HEK293 (cell line): ENCODE data around the gene MRGPRD.

Experiments
- CTCF ChIA-PET: fragments of 350-600 bp; formaldehyde crosslinking; extraction: SDS; loops from one replicate; lab custom pipeline; 2021; ENCODE audit warnings: antibody characterized with exemption; lab: Yijun Ruan, JAX
- POLR2A ChIA-PET: fragments of 300-600 bp; formaldehyde crosslinking; extraction: SDS; loops from one replicate; lab custom pipeline; 2020; ENCODE audit warnings: antibody characterized with exemption, inconsistent platforms; lab: Yijun Ruan, JAX
- H3K27ac ChIP-seq: fragments of 200-500 bp; sonication (Bioruptor generic); 2 replicates; pipeline ENCODE4 v1.5.1; 2014; ENCODE audit warnings: low read depth, low read length, control low read depth, inconsistent platforms; ENCODE audit errors: extremely low read depth
- H3K36me3 ChIP-seq, 2 experiments: fragments of 200-500 bp in 1 of 2; sonication (Bioruptor generic) in 1 of 2; 1 replicate in 1 of 2; 2 replicates in 1 of 2; pipeline ENCODE4 v1.5.1; 2014 to 2017; ENCODE audit warnings: inconsistent platforms in 2 of 2, low read length in 2 of 2; ENCODE audit not compliant: control insufficient read depth in 2 of 2, insufficient read depth in 1 of 2
- H3K4me1 ChIP-seq: fragments of 200-500 bp; sonication (Bioruptor generic); 2 replicates; pipeline ENCODE4 v1.5.1; 2014; ENCODE audit warnings: mild to moderate bottlenecking, low read length, inconsistent platforms; ENCODE audit not compliant: control insufficient read depth, insufficient read depth
- H3K4me3 ChIP-seq: 2 replicates; pipeline ENCODE4 v1.5.1; 2011; ENCODE audit warnings: low read depth, mild to moderate bottlenecking, control low read depth, low read length, moderate library complexity
- H3K9me3 ChIP-seq: fragments of 200-500 bp; sonication (Bioruptor generic); 2 replicates; pipeline ENCODE4 v1.5.1; 2014; ENCODE audit warnings: low read depth, low read length, inconsistent platforms; ENCODE audit not compliant: control insufficient read depth, insufficient read depth
- KLF10 ChIP-seq: fragments of 450-650 bp; IDR thresholded peaks from 2 replicates; pipeline ENCODE4 v1.5.1; 2018; ENCODE audit warnings: missing biosample characterization, mild to moderate bottlenecking, missing genetic modification characterization
- KLF16 ChIP-seq: fragments of 450-650 bp; formaldehyde crosslinking; IDR thresholded peaks from 2 replicates; pipeline ENCODE4 v1.5.1; 2017; ENCODE audit warnings: missing biosample characterization, missing genetic modification characterization
- TCF7L2 ChIP-seq: IDR thresholded peaks from 2 replicates; pipeline ENCODE4 v1.6.1; 2011; ENCODE audit warnings: low read depth, mild to moderate bottlenecking, inconsistent platforms, low read length, moderate library complexity, borderline replicate concordance
- ZFP37 ChIP-seq: fragments of 450-650 bp; formaldehyde crosslinking; IDR thresholded peaks from 2 replicates; pipeline ENCODE4 v1.5.1; 2016; ENCODE audit warnings: missing biosample characterization, missing genetic modification characterization
- ZIC2 ChIP-seq: fragments of 450-650 bp; formaldehyde crosslinking; IDR thresholded peaks from 2 replicates; pipeline ENCODE4 v1.5.1; 2016; ENCODE audit warnings: missing biosample characterization, missing genetic modification characterization
- ZNF354C ChIP-seq: fragments of 450-650 bp; formaldehyde crosslinking; IDR thresholded peaks from 2 replicates; pipeline ENCODE4 v1.5.1; 2016; ENCODE audit warnings: missing biosample characterization, missing genetic modification characterization, low read depth, borderline replicate concordance
- ZNF433 ChIP-seq: fragments of 450-650 bp; formaldehyde crosslinking; IDR thresholded peaks from 2 replicates; pipeline ENCODE4 v1.5.1; 2016; ENCODE audit warnings: missing biosample characterization, missing genetic modification characterization, low read depth
- ZNF555 ChIP-seq: fragments of 450-650 bp; formaldehyde crosslinking; conservative IDR thresholded peaks from 2 replicates; pipeline ENCODE4 v1.5.1; 2017; ENCODE audit warnings: missing biosample characterization, mild to moderate bottlenecking, missing genetic modification characterization, inconsistent platforms
- ZNF692 ChIP-seq: fragments of 450-650 bp; formaldehyde crosslinking; IDR thresholded peaks from 2 replicates; pipeline ENCODE4 v1.5.1; 2016; ENCODE audit warnings: missing biosample characterization, missing genetic modification characterization
- ZSCAN30 ChIP-seq: fragments of 450-650 bp; IDR thresholded peaks from 2 replicates; pipeline ENCODE4 v1.5.1; 2018; ENCODE audit warnings: missing biosample characterization, mild to moderate bottlenecking, missing genetic modification characterization, moderate library complexity
- TF ChIP-seq, protein P1 (sequence below): fragments of 450-650 bp; formaldehyde crosslinking; conservative IDR thresholded peaks from 2 replicates; pipeline ENCODE4 v1.5.1; 2016; ENCODE audit warnings: low read depth, missing biosample characterization, missing genetic modification characterization
- TF ChIP-seq, protein P2 (sequence below): fragments of 450-650 bp; formaldehyde crosslinking; IDR thresholded peaks from 2 replicates; pipeline ENCODE4 v1.5.1; 2016; ENCODE audit warnings: missing biosample characterization, missing genetic modification characterization
- TF ChIP-seq, protein P3 (sequence below): fragments of 450-650 bp; formaldehyde crosslinking; IDR thresholded peaks from 2 replicates; pipeline ENCODE4 v1.5.1; 2016; ENCODE audit warnings: missing biosample characterization, missing genetic modification characterization

Gene MRGPRD

DNA sequence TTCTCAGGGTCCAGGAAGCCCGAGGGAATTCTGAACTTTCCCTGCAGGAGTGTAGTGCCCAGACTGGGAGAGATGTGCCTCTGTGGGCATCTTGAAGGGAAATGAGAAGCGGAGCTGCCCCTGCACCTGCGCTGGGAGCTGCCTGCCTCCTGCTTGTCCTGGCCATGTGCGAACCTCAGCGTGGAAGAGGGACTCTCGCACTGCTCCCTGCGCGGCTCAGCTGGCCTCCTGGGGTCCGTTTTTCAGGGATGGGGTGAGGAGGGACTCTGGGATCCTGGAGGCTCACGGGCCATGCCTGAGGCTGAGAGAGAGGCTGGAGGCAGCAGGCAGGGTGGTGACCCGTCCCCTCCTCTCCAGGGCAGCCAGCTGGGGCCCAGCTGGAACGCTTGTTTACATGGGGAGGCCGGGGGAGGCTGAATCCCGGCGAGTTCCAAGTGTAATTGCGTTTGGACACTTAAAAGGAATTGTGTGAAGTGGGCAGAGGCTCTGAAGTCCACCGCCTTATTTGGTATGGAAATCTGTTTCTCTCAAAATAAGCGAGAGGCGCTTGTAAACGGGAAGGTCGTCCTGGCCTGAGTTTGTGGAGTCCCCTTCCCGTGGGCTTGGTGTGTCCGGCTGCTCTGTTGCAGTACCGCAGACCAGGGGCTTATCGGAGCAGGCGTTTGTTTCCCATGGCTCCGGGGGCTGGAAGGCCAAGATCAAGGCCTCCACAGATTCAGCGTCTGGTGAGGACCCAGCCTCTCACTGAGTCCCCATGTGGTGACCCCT, 33.5 kb upstream of the MRGPRD start:
- TF ChIP-seq ZNF354C (no peak), ZIC2 (peak; percentile 67)
- TF ChIP-seq, protein P1, sequence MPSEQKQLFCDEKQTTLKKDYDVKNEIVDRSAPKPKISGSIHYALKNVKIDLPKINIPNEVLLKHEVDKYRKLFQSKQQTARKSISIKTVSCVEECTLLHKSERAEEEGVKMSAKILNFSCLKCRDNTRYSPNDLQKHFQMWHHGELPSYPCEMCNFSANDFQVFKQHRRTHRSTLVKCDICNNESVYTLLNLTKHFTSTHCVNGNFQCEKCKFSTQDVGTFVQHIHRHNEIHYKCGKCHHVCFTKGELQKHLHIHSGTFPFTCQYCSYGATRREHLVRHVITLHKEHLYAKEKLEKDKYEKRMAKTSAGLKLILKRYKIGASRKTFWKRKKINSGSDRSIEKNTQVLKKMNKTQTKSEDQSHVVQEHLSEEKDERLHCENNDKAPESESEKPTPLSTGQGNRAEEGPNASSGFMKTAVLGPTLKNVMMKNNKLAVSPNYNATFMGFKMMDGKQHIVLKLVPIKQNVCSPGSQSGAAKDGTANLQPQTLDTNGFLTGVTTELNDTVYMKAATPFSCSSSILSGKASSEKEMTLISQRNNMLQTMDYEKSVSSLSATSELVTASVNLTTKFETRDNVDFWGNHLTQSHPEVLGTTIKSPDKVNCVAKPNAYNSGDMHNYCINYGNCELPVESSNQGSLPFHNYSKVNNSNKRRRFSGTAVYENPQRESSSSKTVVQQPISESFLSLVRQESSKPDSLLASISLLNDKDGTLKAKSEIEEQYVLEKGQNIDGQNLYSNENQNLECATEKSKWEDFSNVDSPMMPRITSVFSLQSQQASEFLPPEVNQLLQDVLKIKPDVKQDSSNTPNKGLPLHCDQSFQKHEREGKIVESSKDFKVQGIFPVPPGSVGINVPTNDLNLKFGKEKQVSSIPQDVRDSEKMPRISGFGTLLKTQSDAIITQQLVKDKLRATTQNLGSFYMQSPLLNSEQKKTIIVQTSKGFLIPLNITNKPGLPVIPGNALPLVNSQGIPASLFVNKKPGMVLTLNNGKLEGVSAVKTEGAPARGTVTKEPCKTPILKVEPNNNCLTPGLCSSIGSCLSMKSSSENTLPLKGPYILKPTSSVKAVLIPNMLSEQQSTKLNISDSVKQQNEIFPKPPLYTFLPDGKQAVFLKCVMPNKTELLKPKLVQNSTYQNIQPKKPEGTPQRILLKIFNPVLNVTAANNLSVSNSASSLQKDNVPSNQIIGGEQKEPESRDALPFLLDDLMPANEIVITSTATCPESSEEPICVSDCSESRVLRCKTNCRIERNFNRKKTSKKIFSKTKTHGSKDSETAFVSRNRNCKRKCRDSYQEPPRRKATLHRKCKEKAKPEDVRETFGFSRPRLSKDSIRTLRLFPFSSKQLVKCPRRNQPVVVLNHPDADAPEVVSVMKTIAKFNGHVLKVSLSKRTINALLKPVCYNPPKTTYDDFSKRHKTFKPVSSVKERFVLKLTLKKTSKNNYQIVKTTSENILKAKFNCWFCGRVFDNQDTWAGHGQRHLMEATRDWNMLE, result no peak
- ChIA-PET CTCF (no interaction called here), POLR2A (no interaction called here)
- H3K27ac ChIP-seq, result no peak overlapping the region
- no peak overlapping the region for H3K4me3 ChIP-seq
- H3K4me1 ChIP-seq, result no peaks in the 10 kb centered on the region
- H3K9me3 ChIP-seq, result no peaks in the 10 kb centered on the region
- no peaks in the 10 kb centered on the region for H3K36me3 ChIP-seq

- CTCF ChIA-PET, result no interaction called here
These were observed 32.5 kb upstream of the MRGPRD start, which contains the start of gene MRGPRF for GRCh38 chr11:69013009-69013951. Gene MRGPRF (minus strand): TSS chr11:69013246. CDS start chr11:69009901, 3,345 bp downstream.

GRCh38 chr11:69012092-69013008, 31.6 kb upstream of the MRGPRD start:
- Histone ChIP-seq H3K9me3 (no peaks in the 10 kb centered on the region), H3K4me3 (no peak overlapping the region), H3K27ac (no peak overlapping the region), H3K36me3 (no peaks in the 10 kb centered on the region), H3K4me1 (no peaks in the 10 kb centered on the region)
- POLR2A ChIA-PET, result no interaction called here
- CTCF ChIA-PET, result interaction anchor here (0.7 kb wide), 1 partner anchor 875 kb away, joined by 3 read pairs; no protein-coding TSS in a partner anchor
- TF ChIP-seq, protein P2, sequence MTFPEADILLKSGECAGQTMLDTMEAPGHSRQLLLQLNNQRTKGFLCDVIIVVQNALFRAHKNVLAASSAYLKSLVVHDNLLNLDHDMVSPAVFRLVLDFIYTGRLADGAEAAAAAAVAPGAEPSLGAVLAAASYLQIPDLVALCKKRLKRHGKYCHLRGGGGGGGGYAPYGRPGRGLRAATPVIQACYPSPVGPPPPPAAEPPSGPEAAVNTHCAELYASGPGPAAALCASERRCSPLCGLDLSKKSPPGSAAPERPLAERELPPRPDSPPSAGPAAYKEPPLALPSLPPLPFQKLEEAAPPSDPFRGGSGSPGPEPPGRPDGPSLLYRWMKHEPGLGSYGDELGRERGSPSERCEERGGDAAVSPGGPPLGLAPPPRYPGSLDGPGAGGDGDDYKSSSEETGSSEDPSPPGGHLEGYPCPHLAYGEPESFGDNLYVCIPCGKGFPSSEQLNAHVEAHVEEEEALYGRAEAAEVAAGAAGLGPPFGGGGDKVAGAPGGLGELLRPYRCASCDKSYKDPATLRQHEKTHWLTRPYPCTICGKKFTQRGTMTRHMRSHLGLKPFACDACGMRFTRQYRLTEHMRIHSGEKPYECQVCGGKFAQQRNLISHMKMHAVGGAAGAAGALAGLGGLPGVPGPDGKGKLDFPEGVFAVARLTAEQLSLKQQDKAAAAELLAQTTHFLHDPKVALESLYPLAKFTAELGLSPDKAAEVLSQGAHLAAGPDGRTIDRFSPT (tag by site-specific recombination), result no peak
- TF ChIP-seq KLF16 (tag by site-specific recombination) (no peak), ZNF692 (tag by site-specific recombination) (no peak), ZSCAN30 (tag by site-specific recombination) (no peak), TCF7L2 (no peak), KLF10 (tag by site-specific recombination) (no peak), ZNF555 (tag by site-specific recombination) (no peak), ZNF433 (no peak), ZFP37 (tag by site-specific recombination) (no peak)

More at GRCh38 chr11:69013009-69013951, 32.5 kb upstream of the MRGPRD start, which contains the start of gene MRGPRF:
- H3K36me3 ChIP-seq, result no peaks in the 10 kb centered on the region
- H3K9me3 ChIP-seq, result no peaks in the 10 kb centered on the region
- H3K27ac ChIP-seq, result no peak within 1 kb of the TSS
- TF ChIP-seq, protein P3, sequence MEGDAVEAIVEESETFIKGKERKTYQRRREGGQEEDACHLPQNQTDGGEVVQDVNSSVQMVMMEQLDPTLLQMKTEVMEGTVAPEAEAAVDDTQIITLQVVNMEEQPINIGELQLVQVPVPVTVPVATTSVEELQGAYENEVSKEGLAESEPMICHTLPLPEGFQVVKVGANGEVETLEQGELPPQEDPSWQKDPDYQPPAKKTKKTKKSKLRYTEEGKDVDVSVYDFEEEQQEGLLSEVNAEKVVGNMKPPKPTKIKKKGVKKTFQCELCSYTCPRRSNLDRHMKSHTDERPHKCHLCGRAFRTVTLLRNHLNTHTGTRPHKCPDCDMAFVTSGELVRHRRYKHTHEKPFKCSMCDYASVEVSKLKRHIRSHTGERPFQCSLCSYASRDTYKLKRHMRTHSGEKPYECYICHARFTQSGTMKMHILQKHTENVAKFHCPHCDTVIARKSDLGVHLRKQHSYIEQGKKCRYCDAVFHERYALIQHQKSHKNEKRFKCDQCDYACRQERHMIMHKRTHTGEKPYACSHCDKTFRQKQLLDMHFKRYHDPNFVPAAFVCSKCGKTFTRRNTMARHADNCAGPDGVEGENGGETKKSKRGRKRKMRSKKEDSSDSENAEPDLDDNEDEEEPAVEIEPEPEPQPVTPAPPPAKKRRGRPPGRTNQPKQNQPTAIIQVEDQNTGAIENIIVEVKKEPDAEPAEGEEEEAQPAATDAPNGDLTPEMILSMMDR, result peak; percentile 52; the same call in 1 of the 2 replicates
- no peak for TF ChIP-seq KLF16 (tag by site-specific recombination)
- TF ChIP-seq, all 188 proteins: peak for 1
- no peak within 1 kb of the TSS for H3K4me3 ChIP-seq
- POLR2A ChIA-PET, result no interaction called here
- H3K4me1 ChIP-seq, result no peaks in the 10 kb centered on the region
